Suprapubic skin (tissue), 4 donors: ENCODE measurements around the gene RAET1E.
"Not testable (repeated sequence)": the region's sequence is repeated elsewhere in the genome, so short reads cannot be mapped to it uniquely, and the experiment has no call there.

Experiments used
- CTCF ChIP-seq, 2 donors: fragments of 200-600 bp in 1 of 2; fragments of 450-650 bp in 1 of 2; sonication (generic) in 1 of 2; IDR thresholded peaks; one replicate each; pipeline ENCODE4 v1.5.1; 2016 to 2019; ENCODE audit warnings: antibody characterized with exemption in 2 of 2, mild to moderate bottlenecking in 1 of 2, moderate library complexity in 1 of 2
- EP300 ChIP-seq: sonication (generic); formaldehyde crosslinking; IDR thresholded peaks from one replicate; pipeline ENCODE4 v1.6.1; 2017; ENCODE audit warnings: antibody characterized with exemption
- POLR2A ChIP-seq, 2 donors: fragments of 450-650 bp; IDR thresholded peaks; one replicate each; pipeline ENCODE4 v1.6.1; 2017; ENCODE audit warnings: antibody characterized with exemption in 2 of 2, mild to moderate bottlenecking in 2 of 2, moderate library complexity in 2 of 2
- POLR2AphosphoS5 ChIP-seq, 3 donors: sonication (generic); formaldehyde crosslinking; IDR thresholded peaks; one replicate each; pipeline ENCODE4 v1.6.1; 2017; ENCODE audit warnings: antibody characterized with exemption in 3 of 3

- TF ChIP-seq EP300; CTCF (IDR thresholded peaks at IDR 0.05); POLR2A (IDR thresholded peaks at IDR 0.05); POLR2AphosphoS5 (IDR thresholded peaks at IDR 0.05): not testable (repeated sequence)
Measured at GRCh38 chr6:149912680-149913079, 14.8 kb upstream of the RAET1E start.
